Measurements from ENCODE around the gene DAGLA.

GRCh38 chr11:61746442-61747191 is 66.4 kb downstream of the DAGLA start:
- TF ChIP-seq POLR2A (IDR thresholded peaks at IDR 0.05) (no peak), CTCF (IDR thresholded peaks at IDR 0.05 in 8 of 11, conservative IDR thresholded peaks at IDR 0.05 in 3 of 11) (no peak)
